H1 (cell line): Measurements from ENCODE around the gene PIK3R3. TPM values are rescaled to one million over a fixed set of nuclear protein-coding genes. Genes with fewer than 3 reads are reported as not detected.

Experiments
- BCL11A ChIP-seq, 2 experiments: IDR thresholded peaks; one replicate each; pipeline ENCODE4 v1.6.1; 2011; ENCODE audit warnings: low read depth in 2 of 2, low read length in 2 of 2, mild to moderate bottlenecking in 2 of 2
- BRCA1 ChIP-seq: IDR thresholded peaks from 2 replicates; pipeline ENCODE4 v1.6.1; 2012; ENCODE audit warnings: low read depth, low read length, improper control_type of control experiment
- CTBP2 ChIP-seq: IDR thresholded peaks from 2 replicates; pipeline ENCODE4 v1.7.0; 2011; ENCODE audit warnings: borderline replicate concordance, mild to moderate bottlenecking, moderate library complexity, mixed read lengths, low read length; ENCODE audit not compliant: insufficient read depth, insufficient read length
- JUND ChIP-seq: IDR thresholded peaks from 2 replicates; pipeline ENCODE4 v1.6.1; 2011; ENCODE audit warnings: mild to moderate bottlenecking, improper control_type of control experiment, low read length
- MAFK ChIP-seq: IDR thresholded peaks from 2 replicates; pipeline ENCODE4 v1.6.1; 2012; ENCODE audit warnings: low read depth, mild to moderate bottlenecking, improper control_type of control experiment, low read length
- RNF2 ChIP-seq: fragments of 200-900, 300-1000 bp; sonication (generic); IDR thresholded peaks from 2 replicates; pipeline ENCODE4 v1.7.1; 2016; ENCODE audit warnings: borderline replicate concordance, low read depth, mild to moderate bottlenecking, antibody characterized with exemption, low read length; ENCODE audit not compliant: poor library complexity, severe bottlenecking; ENCODE audit errors: missing control alignments
- polyA plus RNA-seq, 7 experiments: library from polyadenylated mRNA; depleted of rRNA in 3 of 7; stranded (reverse) in 5 of 7; unstranded in 2 of 7; fragments of >200 nt in 5 of 7; fragments of 200-250 nt in 2 of 7; gene quantifications; 1 replicate in 5 of 7; 2 replicates in 1 of 7; 4 replicates in 1 of 7; pipeline versions ENCODE4 v1.2.1 to v1.2.3, GENCODE V29; 2011 to 2013; ENCODE audit warnings: missing spikeins in 2 of 7, mixed read lengths in 2 of 7
- total RNA-seq: library from RNA; stranded (reverse); fragmentation: NEBNext Ultra II Directional; extraction: Animal tissue kit (Norgen Biotek cat#: 25700); gene quantifications from 2 replicates; pipeline ENCODE4 v1.2.1, GENCODE V29; 2021
- TF ChIP-seq, protein P1 (sequence below): fragments of 300-600 bp; sonication (generic); IDR thresholded peaks from 2 replicates; pipeline ENCODE4 v1.7.1; 2012; ENCODE audit warnings: low read length, moderate library complexity, mild to moderate bottlenecking, inconsistent platforms; ENCODE audit not compliant: insufficient replicate concordance

The PIK3R3 gene
- total and polyA plus RNA-seq, 2 of the 8 experiments (the other 6 are each of a cell fraction or from before 2014, with no cell fraction given), result 5.3 to 13.6 TPM

DNA sequence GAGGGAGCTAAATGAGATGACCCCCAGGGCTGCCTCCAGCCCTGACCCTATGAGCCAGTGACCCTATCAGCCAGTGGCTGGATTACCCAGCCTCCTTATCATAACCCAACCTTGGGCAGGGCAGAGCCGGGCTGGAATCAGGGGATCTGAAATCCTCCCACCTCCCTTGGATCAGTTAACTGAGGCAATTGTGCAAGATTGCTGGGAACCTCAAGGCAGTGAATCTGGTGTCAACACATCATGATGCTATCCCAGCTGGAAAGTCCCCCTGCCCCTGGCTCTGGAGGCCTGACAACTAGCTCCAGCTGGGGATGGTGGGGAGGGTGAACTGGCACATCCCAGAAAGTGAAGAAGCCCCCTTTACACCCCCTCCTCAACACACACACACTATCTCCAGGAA lies 36.0 kb upstream of the PIK3R3 start (continued):
- TF ChIP-seq MAFK (no peak), BCL11A (IDR thresholded peaks at IDR 0.05; ENCODE audit: low read depth in 2 of 2, low read length in 2 of 2) (no peak), CTBP2 (no peak), BRCA1 (no peak), JUND (no peak), RNF2 (no peak)
- TF ChIP-seq, protein P1, sequence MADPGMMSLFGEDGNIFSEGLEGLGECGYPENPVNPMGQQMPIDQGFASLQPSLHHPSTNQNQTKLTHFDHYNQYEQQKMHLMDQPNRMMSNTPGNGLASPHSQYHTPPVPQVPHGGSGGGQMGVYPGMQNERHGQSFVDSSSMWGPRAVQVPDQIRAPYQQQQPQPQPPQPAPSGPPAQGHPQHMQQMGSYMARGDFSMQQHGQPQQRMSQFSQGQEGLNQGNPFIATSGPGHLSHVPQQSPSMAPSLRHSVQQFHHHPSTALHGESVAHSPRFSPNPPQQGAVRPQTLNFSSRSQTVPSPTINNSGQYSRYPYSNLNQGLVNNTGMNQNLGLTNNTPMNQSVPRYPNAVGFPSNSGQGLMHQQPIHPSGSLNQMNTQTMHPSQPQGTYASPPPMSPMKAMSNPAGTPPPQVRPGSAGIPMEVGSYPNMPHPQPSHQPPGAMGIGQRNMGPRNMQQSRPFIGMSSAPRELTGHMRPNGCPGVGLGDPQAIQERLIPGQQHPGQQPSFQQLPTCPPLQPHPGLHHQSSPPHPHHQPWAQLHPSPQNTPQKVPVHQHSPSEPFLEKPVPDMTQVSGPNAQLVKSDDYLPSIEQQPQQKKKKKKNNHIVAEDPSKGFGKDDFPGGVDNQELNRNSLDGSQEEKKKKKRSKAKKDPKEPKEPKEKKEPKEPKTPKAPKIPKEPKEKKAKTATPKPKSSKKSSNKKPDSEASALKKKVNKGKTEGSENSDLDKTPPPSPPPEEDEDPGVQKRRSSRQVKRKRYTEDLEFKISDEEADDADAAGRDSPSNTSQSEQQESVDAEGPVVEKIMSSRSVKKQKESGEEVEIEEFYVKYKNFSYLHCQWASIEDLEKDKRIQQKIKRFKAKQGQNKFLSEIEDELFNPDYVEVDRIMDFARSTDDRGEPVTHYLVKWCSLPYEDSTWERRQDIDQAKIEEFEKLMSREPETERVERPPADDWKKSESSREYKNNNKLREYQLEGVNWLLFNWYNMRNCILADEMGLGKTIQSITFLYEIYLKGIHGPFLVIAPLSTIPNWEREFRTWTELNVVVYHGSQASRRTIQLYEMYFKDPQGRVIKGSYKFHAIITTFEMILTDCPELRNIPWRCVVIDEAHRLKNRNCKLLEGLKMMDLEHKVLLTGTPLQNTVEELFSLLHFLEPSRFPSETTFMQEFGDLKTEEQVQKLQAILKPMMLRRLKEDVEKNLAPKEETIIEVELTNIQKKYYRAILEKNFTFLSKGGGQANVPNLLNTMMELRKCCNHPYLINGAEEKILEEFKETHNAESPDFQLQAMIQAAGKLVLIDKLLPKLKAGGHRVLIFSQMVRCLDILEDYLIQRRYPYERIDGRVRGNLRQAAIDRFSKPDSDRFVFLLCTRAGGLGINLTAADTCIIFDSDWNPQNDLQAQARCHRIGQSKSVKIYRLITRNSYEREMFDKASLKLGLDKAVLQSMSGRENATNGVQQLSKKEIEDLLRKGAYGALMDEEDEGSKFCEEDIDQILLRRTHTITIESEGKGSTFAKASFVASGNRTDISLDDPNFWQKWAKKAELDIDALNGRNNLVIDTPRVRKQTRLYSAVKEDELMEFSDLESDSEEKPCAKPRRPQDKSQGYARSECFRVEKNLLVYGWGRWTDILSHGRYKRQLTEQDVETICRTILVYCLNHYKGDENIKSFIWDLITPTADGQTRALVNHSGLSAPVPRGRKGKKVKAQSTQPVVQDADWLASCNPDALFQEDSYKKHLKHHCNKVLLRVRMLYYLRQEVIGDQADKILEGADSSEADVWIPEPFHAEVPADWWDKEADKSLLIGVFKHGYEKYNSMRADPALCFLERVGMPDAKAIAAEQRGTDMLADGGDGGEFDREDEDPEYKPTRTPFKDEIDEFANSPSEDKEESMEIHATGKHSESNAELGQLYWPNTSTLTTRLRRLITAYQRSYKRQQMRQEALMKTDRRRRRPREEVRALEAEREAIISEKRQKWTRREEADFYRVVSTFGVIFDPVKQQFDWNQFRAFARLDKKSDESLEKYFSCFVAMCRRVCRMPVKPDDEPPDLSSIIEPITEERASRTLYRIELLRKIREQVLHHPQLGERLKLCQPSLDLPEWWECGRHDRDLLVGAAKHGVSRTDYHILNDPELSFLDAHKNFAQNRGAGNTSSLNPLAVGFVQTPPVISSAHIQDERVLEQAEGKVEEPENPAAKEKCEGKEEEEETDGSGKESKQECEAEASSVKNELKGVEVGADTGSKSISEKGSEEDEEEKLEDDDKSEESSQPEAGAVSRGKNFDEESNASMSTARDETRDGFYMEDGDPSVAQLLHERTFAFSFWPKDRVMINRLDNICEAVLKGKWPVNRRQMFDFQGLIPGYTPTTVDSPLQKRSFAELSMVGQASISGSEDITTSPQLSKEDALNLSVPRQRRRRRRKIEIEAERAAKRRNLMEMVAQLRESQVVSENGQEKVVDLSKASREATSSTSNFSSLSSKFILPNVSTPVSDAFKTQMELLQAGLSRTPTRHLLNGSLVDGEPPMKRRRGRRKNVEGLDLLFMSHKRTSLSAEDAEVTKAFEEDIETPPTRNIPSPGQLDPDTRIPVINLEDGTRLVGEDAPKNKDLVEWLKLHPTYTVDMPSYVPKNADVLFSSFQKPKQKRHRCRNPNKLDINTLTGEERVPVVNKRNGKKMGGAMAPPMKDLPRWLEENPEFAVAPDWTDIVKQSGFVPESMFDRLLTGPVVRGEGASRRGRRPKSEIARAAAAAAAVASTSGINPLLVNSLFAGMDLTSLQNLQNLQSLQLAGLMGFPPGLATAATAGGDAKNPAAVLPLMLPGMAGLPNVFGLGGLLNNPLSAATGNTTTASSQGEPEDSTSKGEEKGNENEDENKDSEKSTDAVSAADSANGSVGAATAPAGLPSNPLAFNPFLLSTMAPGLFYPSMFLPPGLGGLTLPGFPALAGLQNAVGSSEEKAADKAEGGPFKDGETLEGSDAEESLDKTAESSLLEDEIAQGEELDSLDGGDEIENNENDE, result no peak
